Natural killer cell treated with Interleukin-12 subunit alpha and Interleukin-12 subunit beta and Interleukin-15 and Interleukin-18, amount 100 ng/mL, for 72 hours (primary cell): Measurements from ENCODE around the gene ADAM8. TPM values are rescaled to one million over a fixed set of nuclear protein-coding genes. Genes with fewer than 3 reads are reported as not detected.
A peak's percentile ranks its signal among the peaks of the same experiment; 100 is the strongest.
"Not testable (repeated sequence)": the region's sequence is repeated elsewhere in the genome, so short reads cannot be mapped to it uniquely, and the experiment has no call there.

Experiments
- ATAC-seq, 2 donors: fragments of 150-1000 bp; cut with Tn5 transposase in 1 of 2; sonication (Bioruptor Pico), chemical (Tn5 transposase) in 1 of 2; 2 replicates each; pipeline ENCODE4 v1.10.0; 2021
- DNase-seq: peaks from one replicate; pipeline ENCODE4 v3.0.0; 2022; ENCODE audit warnings: low spot score
- H3K27ac Mint-ChIP-seq, 2 donors: 1 replicate in 1 of 2; 2 replicates in 1 of 2; pipeline ENCODE4 v1.8.0; 2022; ENCODE audit warnings: mixed read lengths in 2 of 2, mild to moderate bottlenecking in 1 of 2, moderate library complexity in 1 of 2
- H3K27me3 Mint-ChIP-seq, 2 donors: 1 replicate in 1 of 2; 2 replicates in 1 of 2; pipeline ENCODE4 v1.8.0; 2022; ENCODE audit warnings: mixed read lengths in 2 of 2
- H3K36me3 Mint-ChIP-seq: one replicate; pipeline ENCODE4 v1.8.0; 2022; ENCODE audit warnings: mixed read lengths
- H3K4me1 Mint-ChIP-seq, 2 donors: 1 replicate in 1 of 2; 2 replicates in 1 of 2; pipeline ENCODE4 v1.8.0; 2022; ENCODE audit warnings: low read depth in 2 of 2, mixed read lengths in 2 of 2, mild to moderate bottlenecking in 1 of 2
- H3K4me3 Mint-ChIP-seq: one replicate; pipeline ENCODE4 v1.8.0; 2022; ENCODE audit warnings: mixed read lengths
- H3K9me3 Mint-ChIP-seq: 2 replicates; pipeline ENCODE4 v1.8.0; 2022; ENCODE audit warnings: mixed read lengths
- total RNA-seq, 2 donors: library from RNA; stranded (reverse); gene quantifications; one replicate each; pipeline ENCODE4 v1.2.3, GENCODE V29; 2022

The ADAM8 gene
- total RNA-seq, result 100 to 1,000 TPM; 202 to 211 TPM

DNA sequence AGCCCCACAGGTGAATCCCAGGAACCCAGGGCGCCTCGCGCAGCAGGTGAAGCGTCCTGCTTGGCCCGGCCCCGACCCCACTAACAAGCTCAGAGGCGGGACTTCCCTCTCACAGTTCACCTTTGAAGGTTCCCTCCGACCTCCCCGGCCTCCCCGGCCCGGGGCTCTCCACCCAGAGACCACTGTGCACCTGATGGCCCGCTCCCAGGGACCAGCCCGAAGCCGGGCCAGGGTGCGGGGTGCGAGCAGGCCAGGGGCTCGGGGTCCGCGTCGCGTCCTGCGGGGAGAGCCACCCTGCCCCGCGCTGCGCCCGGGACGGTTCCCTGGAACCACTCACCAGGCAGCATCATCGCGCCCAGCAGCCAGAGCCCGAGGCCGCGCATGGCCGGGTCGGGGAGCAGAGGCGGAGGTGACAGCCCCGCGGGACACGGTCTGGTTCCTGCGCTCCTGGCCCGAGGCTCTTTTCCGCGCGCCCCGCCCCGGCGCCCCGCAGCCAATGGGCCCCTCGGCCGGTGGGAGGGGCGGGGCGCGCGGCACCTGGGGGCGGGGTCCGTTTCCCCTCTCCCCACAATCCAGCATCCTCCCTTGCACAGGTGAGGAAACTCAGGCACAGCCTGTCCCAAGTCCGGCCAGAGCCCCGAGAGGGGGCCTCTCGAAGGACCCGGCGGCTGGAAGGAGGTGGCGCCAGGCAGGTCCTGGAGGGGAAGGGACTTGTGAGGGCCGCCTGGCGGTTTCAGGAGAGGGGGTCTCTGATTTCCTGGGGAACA, at the start of gene ADAM8:
Gene ADAM8 (minus strand): TSS at position 434 of the 767 bp plus-strand sequence. CDS start 51 bp downstream, at position 383.
- Mint-ChIP-seq H3K4me1 (peaks cover 19 to 23% of the 10 kb centered on the region in 2 donors), H3K36me3 (no peaks in the 10 kb centered on the region), H3K27me3 (no peaks in the 10 kb centered on the region), H3K9me3 (no peaks in the 10 kb centered on the region), H3K27ac (peak within 1 kb of the TSS; percentile 93 to 95), H3K4me3 (peak within 1 kb of the TSS; percentile 89)
- peak; percentile 51 to 63 for ATAC-seq
- peak; percentile 82 for DNase-seq

- ATAC-seq (no peak), DNase-seq (no peak)
- Mint-ChIP-seq H3K9me3 (no peaks in the 10 kb centered on the region), H3K36me3 (no peaks in the 10 kb centered on the region), H3K27me3 (peaks cover 29 to 33% of the 10 kb centered on the region in 2 donors), H3K4me1 (peaks cover 4 to 8% of the 10 kb centered on the region in 2 donors), H3K4me3 (peak overlapping the region; percentile 20), H3K27ac (no peak overlapping the region)
Measured at GRCh38 chr10:133326223-133326551, 49.5 kb upstream of the ADAM8 start.

- no peak overlapping the region for H3K27ac Mint-ChIP-seq
- peaks cover 23 to 28% of the 10 kb centered on the region in 2 donors for H3K27me3 Mint-ChIP-seq
- H3K9me3 Mint-ChIP-seq, result no peaks in the 10 kb centered on the region
- ATAC-seq, result no peak
- H3K4me3 Mint-ChIP-seq, result peak overlapping the region; percentile 57
- H3K36me3 Mint-ChIP-seq, result no peaks in the 10 kb centered on the region
- no peak for DNase-seq
- peaks cover 4 to 8% of the 10 kb centered on the region in 2 donors for H3K4me1 Mint-ChIP-seq
Measured at GRCh38 chr10:133325440-133326222, 49.0 kb upstream of the ADAM8 start.

DNA sequence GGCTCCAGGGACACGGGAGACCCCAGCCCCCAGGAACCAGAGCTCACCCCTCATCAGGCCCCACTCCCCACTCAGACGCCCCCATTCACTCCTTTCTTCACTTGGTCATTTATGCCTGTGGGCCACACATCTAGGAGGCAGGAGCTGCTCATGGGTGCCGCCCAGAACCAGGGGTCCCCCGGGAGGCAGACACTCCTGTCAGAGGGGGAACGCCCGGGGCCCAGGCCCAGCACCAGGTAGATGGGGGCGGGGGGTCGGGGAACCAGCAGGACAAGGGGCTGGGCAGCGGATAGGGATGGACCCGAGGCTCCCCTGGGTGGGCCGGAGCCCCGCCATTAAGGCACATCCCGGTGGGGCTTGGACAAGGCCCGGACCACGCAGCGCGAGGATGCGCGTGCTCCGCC, 48.2 kb upstream of the ADAM8 start:
- Mint-ChIP-seq H3K9me3 (no peaks in the 10 kb centered on the region), H3K4me3 (no peak overlapping the region), H3K4me1 (peaks cover 2 to 6% of the 10 kb centered on the region in 2 donors), H3K27ac (no peak overlapping the region), H3K27me3 (peaks cover 26 to 31% of the 10 kb centered on the region in 2 donors), H3K36me3 (no peaks in the 10 kb centered on the region)
- ATAC-seq (no peak), DNase-seq (no peak)

DNA sequence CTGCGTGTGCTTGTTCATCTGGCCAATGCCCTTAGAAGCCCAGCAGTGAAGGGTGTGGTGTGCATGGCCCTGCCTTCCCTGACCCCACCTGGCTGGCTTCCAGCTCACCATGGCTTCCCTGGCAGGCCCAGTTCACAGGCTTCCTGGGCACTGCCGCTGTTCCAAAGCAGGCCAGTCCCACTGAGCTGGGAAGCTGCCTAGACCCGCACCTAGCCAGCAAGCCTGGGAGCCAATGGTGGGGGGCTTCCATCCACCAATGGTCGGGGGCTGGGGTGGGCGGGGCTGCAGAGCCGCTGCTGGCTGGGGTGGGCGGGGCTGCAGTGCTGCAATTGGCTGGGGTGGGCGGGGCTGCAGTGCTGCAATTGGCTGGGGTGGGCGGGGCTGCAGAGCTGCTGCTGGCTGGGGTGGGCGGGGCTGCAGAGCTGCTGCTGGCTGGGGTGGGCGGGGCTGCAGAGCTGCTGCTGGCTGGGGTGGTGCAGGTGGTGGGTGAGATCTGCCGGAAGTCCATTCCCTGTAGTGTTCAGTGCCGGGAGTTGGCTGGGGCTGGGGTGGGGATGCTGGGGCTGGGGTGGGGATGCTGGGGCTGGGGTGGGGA, 47.6 kb upstream of the ADAM8 start:
- Mint-ChIP-seq H3K4me3 (no peak overlapping the region), H3K27ac (no peak overlapping the region), H3K4me1 (peaks cover 3 to 6% of the 10 kb centered on the region in 2 donors), H3K36me3 (no peaks in the 10 kb centered on the region), H3K27me3 (peaks cover 26 to 29% of the 10 kb centered on the region in 2 donors), H3K9me3 (no peaks in the 10 kb centered on the region)
- DNase-seq (no peak), ATAC-seq (peak; percentile 65 to 78)

DNA sequence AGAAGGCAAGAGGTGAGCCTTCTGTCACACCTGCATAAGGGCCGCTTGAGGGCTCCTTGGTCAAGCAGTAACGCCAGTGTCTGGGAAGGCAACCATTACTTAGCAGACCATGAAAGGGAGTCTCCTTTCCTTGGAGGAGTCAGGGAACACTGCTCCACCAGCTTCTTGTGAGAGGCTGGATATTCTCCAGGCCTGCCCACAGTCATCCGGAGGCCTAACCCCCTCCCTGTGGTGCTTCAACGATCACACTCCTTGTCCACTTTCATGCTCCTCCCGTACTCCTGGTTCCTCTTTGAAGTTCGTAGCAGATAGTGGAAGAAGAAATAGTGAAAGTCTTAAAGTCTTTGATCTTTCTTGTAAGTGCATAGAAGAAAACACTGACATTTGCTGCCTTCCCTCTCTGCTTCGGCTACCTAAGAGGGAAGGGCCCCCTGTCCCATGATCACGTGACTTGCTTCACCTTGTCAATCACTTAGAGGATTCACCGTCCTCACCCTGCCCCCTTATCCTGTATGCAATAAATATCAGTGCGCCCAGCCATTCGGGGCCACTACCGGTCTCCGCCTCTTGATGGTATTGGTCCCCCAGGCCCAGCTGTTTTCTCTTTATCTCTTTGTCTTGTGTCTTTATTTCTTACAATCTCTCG, 45.5 kb upstream of the ADAM8 start:
- H3K9me3 Mint-ChIP-seq, H3K36me3 Mint-ChIP-seq, DNase-seq, H3K4me1 Mint-ChIP-seq, H3K4me3 Mint-ChIP-seq, H3K27ac Mint-ChIP-seq, ATAC-seq: not testable (repeated sequence)
- H3K27me3 Mint-ChIP-seq, result peaks cover 22 to 25% of the 10 kb centered on the region in 2 donors

DNA sequence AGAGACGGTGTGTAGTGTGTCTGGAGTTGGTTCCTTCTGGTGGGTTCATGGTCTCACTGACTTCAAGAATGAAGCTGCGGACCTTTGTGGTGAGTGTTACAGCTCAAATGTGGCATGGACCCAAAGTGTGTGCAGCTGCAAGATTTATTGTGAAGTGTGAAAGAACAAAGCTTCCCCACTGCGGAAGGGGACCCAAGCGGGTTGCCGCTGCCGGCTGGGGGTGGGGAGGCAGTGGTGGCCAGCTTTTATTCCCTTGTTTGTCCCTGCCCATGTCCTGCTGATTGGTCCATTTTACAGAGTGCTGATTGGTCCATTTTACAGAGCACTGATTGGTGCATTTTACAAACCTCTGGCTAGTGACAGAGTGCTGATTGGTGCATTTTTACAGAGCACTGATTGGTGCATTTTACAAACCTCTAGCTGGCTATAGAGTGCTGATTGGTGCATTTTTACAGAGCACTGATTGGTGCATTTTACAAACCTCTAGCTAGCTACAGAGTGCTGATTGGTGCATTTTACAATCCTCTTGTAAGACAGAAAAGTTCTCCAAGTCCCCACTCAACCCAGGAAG, 44.3 kb upstream of the ADAM8 start:
- peaks cover 13 to 16% of the 10 kb centered on the region in 2 donors for H3K27me3 Mint-ChIP-seq
- ATAC-seq, H3K4me1 Mint-ChIP-seq, DNase-seq, H3K27ac Mint-ChIP-seq, H3K4me3 Mint-ChIP-seq, H3K9me3 Mint-ChIP-seq, H3K36me3 Mint-ChIP-seq: not testable (repeated sequence)

GRCh38 chr10:133318494-133319127, 41.9 kb upstream of the ADAM8 start:
- peaks cover 8 to 10% of the 10 kb centered on the region in 2 donors for H3K4me1 Mint-ChIP-seq
- DNase-seq (peak; percentile 85), ATAC-seq (peak; percentile 96 to 97)
- peak overlapping the region; percentile 63 for H3K4me3 Mint-ChIP-seq
- no peak overlapping the region for H3K27ac Mint-ChIP-seq
- peaks cover 10 to 16% of the 10 kb centered on the region in 2 donors for H3K27me3 Mint-ChIP-seq
- H3K36me3 Mint-ChIP-seq, result no peaks in the 10 kb centered on the region
- H3K9me3 Mint-ChIP-seq, result no peaks in the 10 kb centered on the region

- no peaks in the 10 kb centered on the region for H3K9me3 Mint-ChIP-seq
- H3K4me3 Mint-ChIP-seq, result no peak overlapping the region
- peaks cover 10 to 16% of the 10 kb centered on the region in 2 donors for H3K27me3 Mint-ChIP-seq
- H3K36me3 Mint-ChIP-seq, result no peaks in the 10 kb centered on the region
- peaks cover 8 to 10% of the 10 kb centered on the region in 2 donors for H3K4me1 Mint-ChIP-seq
- H3K27ac Mint-ChIP-seq, result no peak overlapping the region
- DNase-seq (no peak), ATAC-seq (no peak)
Measured at GRCh38 chr10:133316732-133317131, 40.1 kb upstream of the ADAM8 start.

GRCh38 chr10:133316266-133316665, 39.6 kb upstream of the ADAM8 start:
- H3K36me3 Mint-ChIP-seq, result no peaks in the 10 kb centered on the region
- no peaks in the 10 kb centered on the region for H3K9me3 Mint-ChIP-seq
- H3K4me3 Mint-ChIP-seq, result peak overlapping the region; percentile 34
- DNase-seq, result no peak
- no peak for ATAC-seq
- no peak overlapping the region for H3K27ac Mint-ChIP-seq
- peaks cover 8 to 10% of the 10 kb centered on the region in 2 donors for H3K4me1 Mint-ChIP-seq
- peaks cover 10 to 16% of the 10 kb centered on the region in 2 donors for H3K27me3 Mint-ChIP-seq

DNA sequence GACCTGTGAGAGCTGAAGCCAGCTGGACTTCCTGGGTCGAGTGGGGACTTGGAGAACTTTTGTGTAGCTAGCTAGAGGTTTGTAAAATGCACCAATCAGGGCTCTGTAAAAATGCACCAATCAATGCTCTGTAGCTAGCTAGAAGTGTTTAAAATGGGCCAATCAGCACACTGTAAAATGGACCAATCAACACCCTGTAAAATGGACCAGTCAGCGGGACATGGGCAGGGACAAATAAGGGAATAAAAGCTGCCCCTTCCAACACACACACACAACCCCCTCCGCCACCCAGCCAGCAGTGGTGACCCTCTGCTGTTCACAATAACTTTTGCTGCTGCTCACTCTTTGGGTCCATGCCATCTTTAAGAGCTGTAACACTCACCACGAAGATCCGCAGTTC, 39.2 kb upstream of the ADAM8 start:
- H3K4me3 Mint-ChIP-seq, result peak overlapping the region; percentile 34
- H3K27me3 Mint-ChIP-seq, result peaks cover 10 to 16% of the 10 kb centered on the region in 2 donors
- no peaks in the 10 kb centered on the region for H3K9me3 Mint-ChIP-seq
- no peaks in the 10 kb centered on the region for H3K36me3 Mint-ChIP-seq
- DNase-seq (no peak), ATAC-seq (no peak)
- no peak overlapping the region for H3K27ac Mint-ChIP-seq
- peaks cover 8 to 10% of the 10 kb centered on the region in 2 donors for H3K4me1 Mint-ChIP-seq

GRCh38 chr10:133314911-133315310, 38.2 kb upstream of the ADAM8 start:
- H3K36me3 Mint-ChIP-seq, result no peaks in the 10 kb centered on the region
- ATAC-seq, result no peak
- H3K9me3 Mint-ChIP-seq, result no peaks in the 10 kb centered on the region
- H3K4me3 Mint-ChIP-seq, result no peak overlapping the region
- H3K27me3 Mint-ChIP-seq, result peaks cover 6 to 10% of the 10 kb centered on the region in 2 donors
- H3K27ac Mint-ChIP-seq, result no peak overlapping the region
- peaks cover 8 to 10% of the 10 kb centered on the region in 2 donors for H3K4me1 Mint-ChIP-seq
- no peak for DNase-seq

DNA sequence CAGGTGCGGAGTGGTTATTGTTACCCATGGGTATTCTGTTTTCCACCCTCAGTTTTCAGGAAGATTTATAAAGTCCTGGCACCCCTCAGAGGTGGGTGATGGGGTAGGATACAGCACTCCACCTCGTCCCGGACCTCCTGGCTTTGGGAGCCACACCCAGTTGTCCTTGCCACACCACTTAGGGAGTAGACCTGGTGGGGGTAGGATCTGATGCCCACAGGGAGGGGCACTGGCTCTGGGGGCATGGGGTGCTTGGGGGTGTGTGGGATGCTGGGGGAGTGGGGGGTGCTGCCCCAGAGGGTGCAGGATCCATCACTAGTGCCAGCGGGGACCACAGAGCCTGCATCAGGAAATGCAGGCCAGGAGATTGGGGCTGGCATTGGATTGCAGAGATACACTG, 36.5 kb upstream of the ADAM8 start:
- DNase-seq (no peak), ATAC-seq (no peak)
- H3K27ac Mint-ChIP-seq, result no peak overlapping the region

More for the DNA sequence above, 36.5 kb upstream of the ADAM8 start:
- Mint-ChIP-seq H3K4me3 (no peak overlapping the region), H3K4me1 (peaks cover 2 to 5% of the 10 kb centered on the region in 2 donors), H3K27me3 (no peaks in the 10 kb centered on the region), H3K36me3 (no peaks in the 10 kb centered on the region), H3K9me3 (no peaks in the 10 kb centered on the region)
